Measurements from ENCODE around the gene UROD. TPM values are rescaled to one million over a fixed set of nuclear protein-coding genes. Genes with fewer than 3 reads are reported as not detected.

The UROD gene
- total RNA-seq, 1 experiment from 2014 or later, result 85.8 TPM

DNA sequence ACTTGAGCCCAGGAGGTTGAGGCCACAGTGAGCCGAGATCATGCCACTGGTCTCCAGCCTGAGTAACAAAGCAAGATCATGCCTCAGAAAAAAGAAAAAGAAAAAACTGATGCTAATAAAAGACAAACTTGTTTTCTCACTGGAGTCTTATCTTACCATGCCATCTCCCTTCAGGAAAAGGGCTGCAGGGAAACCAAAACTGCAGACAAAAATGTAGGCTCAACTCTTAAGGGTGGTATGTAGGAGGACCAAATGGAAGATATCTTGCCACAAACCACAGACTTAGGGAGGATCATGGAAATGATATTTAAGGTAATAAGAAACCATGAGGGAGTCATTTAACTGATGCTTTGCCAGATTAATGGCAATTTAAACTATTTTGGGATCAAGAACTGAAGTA is 32.9 kb downstream of the UROD start:
- no peak for DNase-seq (ENCODE audit: low spot score)
- no peaks in the 10 kb centered on the region for H3K4me1 ChIP-seq (ENCODE audit: insufficient read depth, low read length, poor library complexity, severe bottlenecking)
- ChIA-PET CTCF (no interaction called here), POLR2A (ENCODE audit: low non-redundant PET) (no interaction called here)
- BruUV-seq (replicated peaks), result no TSS peak
- no peak overlapping the region for H3K27ac ChIP-seq (ENCODE audit: low read depth, low read length, poor library complexity, severe bottlenecking)
- intact Hi-C loops (cut with micrococcal nuclease; ENCODE audit: unreplicated experiment), result no loop called here
- no peaks in the 10 kb centered on the region for H3K9me3 ChIP-seq (ENCODE audit: low read depth, low read length, poor library complexity, severe bottlenecking)
- H3K4me3 ChIP-seq (ENCODE audit: low read depth, low read length, poor library complexity, severe bottlenecking), result no peak overlapping the region
- no peaks in the 10 kb centered on the region for H3K27me3 ChIP-seq (replicated peaks; ENCODE audit: insufficient read depth, low read depth, low read length, poor library complexity)
- no peaks in the 10 kb centered on the region for H3K36me3 ChIP-seq (ENCODE audit: insufficient read depth, low read length, poor library complexity, severe bottlenecking)
- TF ChIP-seq EZH2 (IDR thresholded peaks at IDR 0.05; ENCODE audit: borderline replicate concordance, low read depth, low read length, poor library complexity, severe bottlenecking), result no peak

DNA sequence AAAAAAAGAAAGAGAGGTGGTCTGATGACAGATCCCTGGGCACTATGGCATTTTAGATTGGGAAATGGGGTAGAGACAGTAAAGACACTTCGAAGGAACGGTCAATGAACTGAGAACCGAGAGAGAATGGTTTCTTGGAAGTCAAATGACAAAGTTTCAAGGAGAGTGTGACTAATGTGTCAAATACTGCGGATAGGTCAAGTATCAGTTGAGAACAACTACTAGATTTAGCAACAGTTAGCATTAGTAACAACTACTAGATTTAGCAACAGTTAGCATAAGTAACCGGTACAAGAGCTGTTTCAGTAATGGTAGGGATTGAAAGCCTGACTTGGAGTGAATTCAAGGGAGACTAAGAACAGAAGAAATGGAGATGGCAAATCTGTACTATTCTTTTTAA is 35.0 kb downstream of the UROD start:
- no peak for DNase-seq (ENCODE audit: low spot score)
- POLR2A ChIA-PET (ENCODE audit: low non-redundant PET), result no interaction called here
- H3K4me3 ChIP-seq (ENCODE audit: low read depth, low read length, poor library complexity, severe bottlenecking), result no peak overlapping the region
- H3K27ac ChIP-seq (ENCODE audit: low read depth, low read length, poor library complexity, severe bottlenecking), result no peak overlapping the region
- intact Hi-C loops (cut with micrococcal nuclease; ENCODE audit: unreplicated experiment), result no loop called here
- no peaks in the 10 kb centered on the region for H3K9me3 ChIP-seq (ENCODE audit: low read depth, low read length, poor library complexity, severe bottlenecking)
- no peaks in the 10 kb centered on the region for H3K36me3 ChIP-seq (ENCODE audit: insufficient read depth, low read length, poor library complexity, severe bottlenecking)
- H3K27me3 ChIP-seq (replicated peaks; ENCODE audit: insufficient read depth, low read depth, low read length, poor library complexity), result no peaks in the 10 kb centered on the region
- no peak for TF ChIP-seq EZH2 (IDR thresholded peaks at IDR 0.05; ENCODE audit: borderline replicate concordance, low read depth, low read length, poor library complexity, severe bottlenecking)
- TF ChIP-seq, protein P1, sequence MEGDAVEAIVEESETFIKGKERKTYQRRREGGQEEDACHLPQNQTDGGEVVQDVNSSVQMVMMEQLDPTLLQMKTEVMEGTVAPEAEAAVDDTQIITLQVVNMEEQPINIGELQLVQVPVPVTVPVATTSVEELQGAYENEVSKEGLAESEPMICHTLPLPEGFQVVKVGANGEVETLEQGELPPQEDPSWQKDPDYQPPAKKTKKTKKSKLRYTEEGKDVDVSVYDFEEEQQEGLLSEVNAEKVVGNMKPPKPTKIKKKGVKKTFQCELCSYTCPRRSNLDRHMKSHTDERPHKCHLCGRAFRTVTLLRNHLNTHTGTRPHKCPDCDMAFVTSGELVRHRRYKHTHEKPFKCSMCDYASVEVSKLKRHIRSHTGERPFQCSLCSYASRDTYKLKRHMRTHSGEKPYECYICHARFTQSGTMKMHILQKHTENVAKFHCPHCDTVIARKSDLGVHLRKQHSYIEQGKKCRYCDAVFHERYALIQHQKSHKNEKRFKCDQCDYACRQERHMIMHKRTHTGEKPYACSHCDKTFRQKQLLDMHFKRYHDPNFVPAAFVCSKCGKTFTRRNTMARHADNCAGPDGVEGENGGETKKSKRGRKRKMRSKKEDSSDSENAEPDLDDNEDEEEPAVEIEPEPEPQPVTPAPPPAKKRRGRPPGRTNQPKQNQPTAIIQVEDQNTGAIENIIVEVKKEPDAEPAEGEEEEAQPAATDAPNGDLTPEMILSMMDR (conservative IDR thresholded peaks at IDR 0.05; ENCODE audit: low read depth, low read length), result no peak
- H3K4me1 ChIP-seq (ENCODE audit: insufficient read depth, low read length, poor library complexity, severe bottlenecking), result no peaks in the 10 kb centered on the region
- no TSS peak for BruUV-seq (replicated peaks)
- CTCF ChIA-PET, result no interaction called here

DNA sequence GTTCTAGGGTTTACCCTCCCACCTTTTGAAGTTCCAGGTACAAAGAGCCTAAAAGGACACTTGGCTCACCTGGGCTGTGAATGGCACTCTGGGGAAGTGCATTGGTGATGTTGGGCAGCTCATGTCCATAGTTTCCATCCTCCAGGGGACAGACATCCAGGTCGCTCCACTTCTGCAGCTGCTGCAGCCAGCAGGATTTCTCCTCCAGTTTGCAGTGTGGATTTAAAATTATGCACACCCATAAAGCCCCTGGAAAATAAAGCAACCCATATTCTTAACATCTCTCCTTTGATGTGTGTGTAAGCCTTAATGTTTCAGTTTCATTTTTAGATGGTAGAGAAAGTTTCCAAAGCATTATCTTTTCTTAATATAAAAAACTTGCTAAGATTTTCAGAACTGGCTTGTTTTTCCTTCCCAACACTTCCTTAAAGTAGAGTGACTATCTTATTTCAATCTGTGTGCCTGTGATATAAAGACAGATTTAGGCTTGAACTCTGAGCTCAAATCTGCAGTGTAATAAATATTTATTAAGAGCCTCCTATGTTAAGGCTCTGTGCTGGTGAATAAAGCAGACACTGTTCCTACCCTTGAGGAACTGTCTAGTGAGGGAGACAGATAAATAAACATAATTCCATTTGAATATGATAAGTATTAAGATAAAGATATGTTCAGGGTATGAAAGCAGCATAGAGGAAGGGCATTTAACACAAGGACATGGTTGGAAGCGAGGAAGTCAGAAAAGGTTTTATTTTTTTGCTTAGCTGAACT is 39.1 kb downstream of the UROD start:
- DNase-seq (ENCODE audit: low spot score), result no peak
- CTCF ChIA-PET, result no interaction called here
- BruUV-seq (replicated peaks), result no TSS peak
- intact Hi-C loops (cut with micrococcal nuclease; ENCODE audit: unreplicated experiment), result no loop called here
- Histone ChIP-seq H3K36me3 (ENCODE audit: insufficient read depth, low read length, poor library complexity, severe bottlenecking) (no peaks in the 10 kb centered on the region), H3K4me3 (ENCODE audit: low read depth, low read length, poor library complexity, severe bottlenecking) (no peak overlapping the region), H3K4me1 (ENCODE audit: insufficient read depth, low read length, poor library complexity, severe bottlenecking) (no peaks in the 10 kb centered on the region), H3K9me3 (ENCODE audit: low read depth, low read length, poor library complexity, severe bottlenecking) (no peaks in the 10 kb centered on the region), H3K27ac (ENCODE audit: low read depth, low read length, poor library complexity, severe bottlenecking) (no peak overlapping the region), H3K27me3 (replicated peaks; ENCODE audit: insufficient read depth, low read depth, low read length, poor library complexity) (no peaks in the 10 kb centered on the region)
- POLR2A ChIA-PET (ENCODE audit: low non-redundant PET), result no interaction called here
- no peak for TF ChIP-seq EZH2 (IDR thresholded peaks at IDR 0.05; ENCODE audit: borderline replicate concordance, low read depth, low read length, poor library complexity, severe bottlenecking)
- TF ChIP-seq, protein P1 (conservative IDR thresholded peaks at IDR 0.05; ENCODE audit: low read depth, low read length), result no peak

DNA sequence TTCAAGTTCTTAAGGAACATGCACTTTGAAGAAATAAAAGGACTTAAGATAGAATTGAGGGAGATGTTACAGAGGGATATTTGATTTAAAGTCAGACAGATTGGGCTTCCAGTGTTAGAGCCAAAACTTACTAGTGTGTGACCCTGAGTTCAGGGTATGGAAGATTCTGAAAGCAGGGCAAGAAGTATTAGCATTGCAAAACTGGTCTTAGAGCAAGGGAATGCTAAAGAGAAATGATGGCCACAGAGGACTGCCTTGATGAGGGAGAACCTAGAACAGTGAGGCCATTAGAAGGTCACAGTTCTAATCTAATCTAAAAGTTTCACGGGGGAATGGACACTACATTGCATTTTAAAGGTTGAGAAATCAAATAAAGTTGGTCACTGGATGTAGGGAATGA is 45.5 kb downstream of the UROD start:
- intact Hi-C loops (cut with micrococcal nuclease; ENCODE audit: unreplicated experiment), result no loop called here
- Histone ChIP-seq H3K4me1 (ENCODE audit: insufficient read depth, low read length, poor library complexity, severe bottlenecking) (no peaks in the 10 kb centered on the region), H3K36me3 (ENCODE audit: insufficient read depth, low read length, poor library complexity, severe bottlenecking) (no peaks in the 10 kb centered on the region), H3K4me3 (ENCODE audit: low read depth, low read length, poor library complexity, severe bottlenecking) (no peak overlapping the region), H3K27ac (ENCODE audit: low read depth, low read length, poor library complexity, severe bottlenecking) (no peak overlapping the region), H3K27me3 (replicated peaks; ENCODE audit: insufficient read depth, low read depth, low read length, poor library complexity) (peaks cover 8% of the 10 kb centered on the region), H3K9me3 (ENCODE audit: low read depth, low read length, poor library complexity, severe bottlenecking) (no peaks in the 10 kb centered on the region)
- no peak for DNase-seq (ENCODE audit: low spot score)
- POLR2A ChIA-PET (ENCODE audit: low non-redundant PET), result no interaction called here
- CTCF ChIA-PET, result no interaction called here
- TF ChIP-seq EZH2 (IDR thresholded peaks at IDR 0.05; ENCODE audit: borderline replicate concordance, low read depth, low read length, poor library complexity, severe bottlenecking), result no peak
- TF ChIP-seq, protein P1 (conservative IDR thresholded peaks at IDR 0.05; ENCODE audit: low read depth, low read length), result no peak
- BruUV-seq (replicated peaks), result no TSS peak

Measured in A673 (cell line).